CD4-positive, alpha-beta T cell (primary cell): ENCODE results near the gene BTBD17. TPM values are rescaled to one million over a fixed set of nuclear protein-coding genes. Genes with fewer than 3 reads are reported as not detected.

Source experiments
- ATAC-seq: fragments of 200-7000 bp; cut with Tn5 transposase; one replicate; pipeline ENCODE4 v1.10.0; 2022; ENCODE audit warnings: mild to moderate bottlenecking; ENCODE audit not compliant: poor library complexity
- CTCF ChIA-PET: fragments of 350-600 bp; sonication (Branson Sonifier 250); formaldehyde crosslinking; loops from one replicate; lab custom pipeline; 2021; ENCODE audit warnings: antibody characterized with exemption, inconsistent platforms; lab: Charles Lee
- POLR2A ChIA-PET: fragments of 350-600 bp; sonication (Branson Sonifier 250); formaldehyde crosslinking; loops from one replicate; lab custom pipeline; 2021; ENCODE audit warnings: antibody characterized with exemption, inconsistent platforms; lab: Charles Lee
- DNase-seq, 14 experiments: peaks; one replicate each; pipeline ENCODE4 v3.0.0-alpha.2; 2013 to 2020; ENCODE audit warnings: mixed read lengths in 2 of 14
- H3K27ac ChIP-seq, 2 donors: one replicate each; pipeline versions ENCODE4 v1.5.1 to v1.7.0; 2013; ENCODE audit warnings: low read length in 2 of 2, low read depth in 1 of 2, mild to moderate bottlenecking in 1 of 2
- H3K27me3 ChIP-seq, 2 experiments: 1 replicate in 1 of 2; 2 replicates in 1 of 2; pipeline versions ENCODE4 v1.6.1 to v1.7.0; 2013; ENCODE audit warnings: low read length in 2 of 2, control low read depth in 1 of 2, mild to moderate bottlenecking in 1 of 2, moderate library complexity in 1 of 2; ENCODE audit not compliant: insufficient read depth in 2 of 2, control insufficient read depth in 1 of 2
- H3K36me3 ChIP-seq: one replicate; pipeline ENCODE4 v1.6.1; 2013; ENCODE audit warnings: low read length, control low read depth; ENCODE audit not compliant: insufficient read depth
- H3K4me1 ChIP-seq: one replicate; pipeline ENCODE4 v1.6.1; 2013; ENCODE audit warnings: low read length, control low read depth; ENCODE audit not compliant: insufficient read depth
- H3K4me3 ChIP-seq: one replicate; pipeline ENCODE4 v1.5.1; 2013; ENCODE audit warnings: mild to moderate bottlenecking, low read length, moderate library complexity
- H3K9me3 ChIP-seq, 2 experiments: 1 replicate in 1 of 2; 2 replicates in 1 of 2; pipeline versions ENCODE4 v1.6.1 to v1.7.0; 2013; ENCODE audit warnings: low read length in 2 of 2, mild to moderate bottlenecking in 2 of 2, control low read depth in 1 of 2, moderate library complexity in 1 of 2; ENCODE audit not compliant: control insufficient read depth in 1 of 2, insufficient read depth in 1 of 2
- H3K27ac Mint-ChIP-seq: one replicate; pipeline ENCODE4 v1.8.0; 2020; ENCODE audit warnings: mixed read lengths
- H3K27me3 Mint-ChIP-seq: one replicate; pipeline ENCODE4 v1.8.0; 2021; ENCODE audit warnings: mixed read lengths
- H3K36me3 Mint-ChIP-seq: one replicate; pipeline ENCODE4 v1.8.0; 2021; ENCODE audit warnings: low read depth, mixed read lengths
- H3K4me1 Mint-ChIP-seq: one replicate; pipeline ENCODE4 v1.8.0; 2021; ENCODE audit warnings: low read depth, mixed read lengths
- H3K4me3 Mint-ChIP-seq: one replicate; pipeline ENCODE4 v1.8.0; 2020; ENCODE audit warnings: mild to moderate bottlenecking, mixed read lengths
- H3K9me3 Mint-ChIP-seq: one replicate; pipeline ENCODE4 v1.8.0; 2020; ENCODE audit warnings: mixed read lengths
- intact Hi-C, 2 experiments: fragments of 100-400 bp; cut with DNase I in 1 of 2; cut with micrococcal nuclease in 1 of 2; formaldehyde crosslinking; loops; one replicate each; pipeline versions ENCODE4 v1.15.1 to v1.9.0; 2023 to 2025; cut with DNase I, micrococcal nuclease
- total RNA-seq, 174 experiments: library from RNA in 2 of 174; stranded (reverse) in 2 of 174; gene quantifications; one replicate each; pipeline ENCODE4 v1.2.3 and lab custom pipeline; 2021 to 2026
- TF ChIP-seq, protein P1 (sequence below): fragments of 200-600 bp; IDR thresholded peaks from one replicate; pipeline ENCODE4 v1.8.0; 2022; ENCODE audit warnings: antibody characterized with exemption, mild to moderate bottlenecking

Gene BTBD17
- total RNA-seq, 2 experiments from 2014 or later = not detected

DNA sequence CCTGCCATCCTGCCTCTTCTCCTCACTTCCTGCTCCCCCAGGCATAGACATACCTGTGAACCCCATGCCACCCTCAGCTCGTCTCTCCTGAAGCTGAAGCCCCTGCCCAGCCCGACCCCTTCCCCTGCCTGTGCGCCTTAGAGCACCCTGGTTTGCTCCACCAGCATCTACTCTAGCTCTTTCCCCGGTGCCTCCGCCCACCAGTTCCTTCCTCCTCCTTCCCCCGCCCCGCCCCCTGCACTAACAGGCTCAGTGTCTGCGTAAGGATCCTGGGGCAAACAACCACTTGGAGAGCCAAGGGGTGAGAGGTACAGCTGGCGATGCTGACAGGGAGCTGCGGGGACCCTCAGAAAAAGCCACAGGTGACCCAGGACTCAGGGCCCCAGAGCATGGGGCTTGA is 7.6 kb upstream of the BTBD17 start:
- no peaks in the 10 kb centered on the region for H3K36me3 ChIP-seq
- TF ChIP-seq, protein P1, sequence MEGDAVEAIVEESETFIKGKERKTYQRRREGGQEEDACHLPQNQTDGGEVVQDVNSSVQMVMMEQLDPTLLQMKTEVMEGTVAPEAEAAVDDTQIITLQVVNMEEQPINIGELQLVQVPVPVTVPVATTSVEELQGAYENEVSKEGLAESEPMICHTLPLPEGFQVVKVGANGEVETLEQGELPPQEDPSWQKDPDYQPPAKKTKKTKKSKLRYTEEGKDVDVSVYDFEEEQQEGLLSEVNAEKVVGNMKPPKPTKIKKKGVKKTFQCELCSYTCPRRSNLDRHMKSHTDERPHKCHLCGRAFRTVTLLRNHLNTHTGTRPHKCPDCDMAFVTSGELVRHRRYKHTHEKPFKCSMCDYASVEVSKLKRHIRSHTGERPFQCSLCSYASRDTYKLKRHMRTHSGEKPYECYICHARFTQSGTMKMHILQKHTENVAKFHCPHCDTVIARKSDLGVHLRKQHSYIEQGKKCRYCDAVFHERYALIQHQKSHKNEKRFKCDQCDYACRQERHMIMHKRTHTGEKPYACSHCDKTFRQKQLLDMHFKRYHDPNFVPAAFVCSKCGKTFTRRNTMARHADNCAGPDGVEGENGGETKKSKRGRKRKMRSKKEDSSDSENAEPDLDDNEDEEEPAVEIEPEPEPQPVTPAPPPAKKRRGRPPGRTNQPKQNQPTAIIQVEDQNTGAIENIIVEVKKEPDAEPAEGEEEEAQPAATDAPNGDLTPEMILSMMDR = no peak
- DNase-seq (peak; percentile 46 to 79 (median 61)), ATAC-seq (peak; percentile 85)
- H3K9me3 ChIP-seq = no peaks in the 10 kb centered on the region
- no peaks in the 10 kb centered on the region for H3K9me3 Mint-ChIP-seq
- peak overlapping the region; percentile 30 for H3K4me3 ChIP-seq
- intact Hi-C loops = loop anchor here (2.0 to 5.0 kb wide), 5 partner anchors 67 to 164 kb away; partner anchors contain the start of gene TTYH2 (in 1 of the 2)
- H3K27ac Mint-ChIP-seq = no peak overlapping the region
- POLR2A ChIA-PET = interaction anchor here (1.0 to 1.3 kb wide), 2 partner anchors 10 to 156 kb away, joined by 4 to 5 read pairs; partner anchors contain the start of gene TTYH2
- no peaks in the 10 kb centered on the region for H3K36me3 Mint-ChIP-seq
- H3K27me3 Mint-ChIP-seq = peaks cover 7% of the 10 kb centered on the region
- H3K4me1 ChIP-seq = peaks cover 19% of the 10 kb centered on the region
- no peaks in the 10 kb centered on the region for H3K27me3 ChIP-seq
- H3K4me1 Mint-ChIP-seq = peaks cover 14% of the 10 kb centered on the region
- CTCF ChIA-PET = interaction anchor here (1.3 to 2.1 kb wide), 3 partner anchors 10 to 166 kb away, joined by 4 to 22 read pairs (median 8); partner anchors contain the start of gene RPL38
- H3K4me3 Mint-ChIP-seq = peak overlapping the region; percentile 48
- H3K27ac ChIP-seq = no peak overlapping the region

- peak; percentile 65 for ATAC-seq
- H3K4me3 ChIP-seq = peak overlapping the region; percentile 30
- H3K4me1 Mint-ChIP-seq = peaks cover 14% of the 10 kb centered on the region
Measured at GRCh38 chr17:74368341-74369081, 6.8 kb upstream of the BTBD17 start.

DNA sequence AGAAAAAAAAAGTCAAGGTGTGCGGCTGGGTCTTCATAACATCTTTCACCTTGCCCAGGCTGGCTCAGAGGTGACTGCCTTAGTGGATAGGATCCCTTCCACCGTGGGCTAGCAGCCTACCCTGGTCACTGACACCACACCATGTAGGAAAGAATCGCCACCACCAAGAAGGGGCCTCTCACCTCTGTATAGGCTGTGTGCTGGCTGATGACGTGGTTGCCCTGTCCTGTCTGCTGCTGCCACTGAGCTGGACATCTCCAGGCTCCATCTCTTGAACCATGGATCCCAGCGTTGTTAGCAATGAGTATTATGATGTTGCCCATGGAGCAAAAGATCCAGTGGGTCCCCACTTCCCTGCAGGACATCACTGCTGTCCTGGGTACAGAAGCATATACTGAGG is 5.5 kb upstream of the BTBD17 start, which contains the start of gene GPR142:
TSS of gene GPR142 (plus strand) at position 301 of the 400 bp plus-strand sequence. CDS start 2,035 bp downstream, outside the sequence.
- Mint-ChIP-seq H3K27me3 (peaks cover 7% of the 10 kb centered on the region), H3K4me3 (no peak within 1 kb of the TSS), H3K4me1 (peaks cover 14% of the 10 kb centered on the region), H3K9me3 (no peaks in the 10 kb centered on the region), H3K27ac (no peak within 1 kb of the TSS), H3K36me3 (no peaks in the 10 kb centered on the region)
- DNase-seq (no peak), ATAC-seq (no peak)
- H3K27ac ChIP-seq = no peak within 1 kb of the TSS
- intact Hi-C loops = loop anchor here (5.0 kb wide), 2 partner anchors 65 to 155 kb away; partner anchors contain the start of gene TTYH2 (in 1 of the 2)
- ChIA-PET POLR2A (no interaction called here), CTCF (interaction anchor here (0.6 to 2.1 kb wide), 8 partner anchors 9 to 126 kb away, joined by 3 to 22 read pairs (median 4); no protein-coding TSS in a partner anchor)
- no peaks in the 10 kb centered on the region for H3K36me3 ChIP-seq
- H3K27me3 ChIP-seq = no peaks in the 10 kb centered on the region
- TF ChIP-seq, protein P1 = no peak
- peak within 1 kb of the TSS; percentile 30 for H3K4me3 ChIP-seq
- no peaks in the 10 kb centered on the region for H3K9me3 ChIP-seq
- peaks cover 19% of the 10 kb centered on the region for H3K4me1 ChIP-seq

More at GRCh38 chr17:74368341-74369081, 6.8 kb upstream of the BTBD17 start:
- H3K4me1 ChIP-seq = peaks cover 19% of the 10 kb centered on the region
- H3K4me3 Mint-ChIP-seq = no peak overlapping the region
- no peak overlapping the region for H3K27ac Mint-ChIP-seq
- H3K36me3 Mint-ChIP-seq = no peaks in the 10 kb centered on the region
- H3K9me3 ChIP-seq = no peaks in the 10 kb centered on the region
- H3K27me3 Mint-ChIP-seq = peaks cover 7% of the 10 kb centered on the region
- POLR2A ChIA-PET = interaction anchor here (1.0 to 1.3 kb wide), 2 partner anchors 11 to 155 kb away, joined by 4 to 5 read pairs; partner anchors contain the start of gene TTYH2
- TF ChIP-seq, protein P1 = peak; percentile 91
- H3K27ac ChIP-seq = no peak overlapping the region
- DNase-seq = peak; percentile 48 to 87 (median 70)
- H3K36me3 ChIP-seq = no peaks in the 10 kb centered on the region
- H3K27me3 ChIP-seq = no peaks in the 10 kb centered on the region
- CTCF ChIA-PET = interaction anchor here (0.6 to 2.1 kb wide), 13 partner anchors 9 to 165 kb away, joined by 3 to 22 read pairs (median 4); partner anchors contain the start of gene RPL38
- intact Hi-C loops = loop anchor here (1.0 to 5.0 kb wide), 7 partner anchors 66 to 234 kb away; partner anchors contain the start of gene TTYH2 (in 1 of the 2)
- no peaks in the 10 kb centered on the region for H3K9me3 Mint-ChIP-seq
